Hematopoietic multipotent progenitor cell treated with erythropoietin and hydrocortisone succinate and interleukin-3 and kit ligand, for 17 days (in vitro differentiated cells): ENCODE results near the gene CHRNA4.
"Not testable (repeated sequence)": the region's sequence is repeated elsewhere in the genome, so short reads cannot be mapped to it uniquely, and the experiment has no call there.

Source experiments
- DNase-seq: peaks from one replicate; pipeline ENCODE4 v3.0.0-alpha.2; 2015; ENCODE audit warnings: low spot score

CHRNA4 gene

DNA sequence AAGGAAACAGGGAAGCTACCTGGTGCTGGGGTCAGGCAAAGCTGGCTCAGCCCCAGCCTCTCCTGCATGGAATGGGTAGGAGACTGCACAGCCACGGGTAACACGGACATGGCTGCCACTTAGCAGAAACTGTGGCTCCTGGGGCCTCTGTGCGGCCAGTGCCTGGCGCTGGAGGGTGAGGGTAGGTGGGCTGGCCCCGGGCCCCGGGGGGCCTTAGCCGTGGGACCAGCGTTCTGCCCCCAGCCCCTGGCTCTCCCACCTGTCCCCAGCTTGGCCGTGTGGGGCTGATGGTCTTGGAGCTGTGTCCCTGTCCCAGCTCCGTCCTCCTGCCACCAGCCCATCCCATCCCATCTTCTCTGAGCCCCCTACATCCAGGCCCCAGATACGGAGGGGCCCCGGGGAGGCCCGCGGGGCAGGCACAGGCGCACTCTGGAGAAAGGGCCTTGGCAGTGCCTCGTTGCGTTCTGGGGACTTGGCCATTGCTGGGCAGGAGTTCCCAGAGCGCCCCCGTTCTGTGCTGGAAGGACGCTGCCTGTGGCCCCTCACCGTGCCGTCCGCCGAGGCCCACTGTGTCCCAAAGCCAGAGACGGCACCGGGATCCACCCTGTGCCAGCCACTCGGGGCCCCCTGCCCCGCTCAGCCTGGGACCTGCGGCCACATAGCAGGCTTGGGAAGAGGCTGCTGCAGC, 12.2 kb downstream of the CHRNA4 start:
- DNase-seq = no peak

DNA sequence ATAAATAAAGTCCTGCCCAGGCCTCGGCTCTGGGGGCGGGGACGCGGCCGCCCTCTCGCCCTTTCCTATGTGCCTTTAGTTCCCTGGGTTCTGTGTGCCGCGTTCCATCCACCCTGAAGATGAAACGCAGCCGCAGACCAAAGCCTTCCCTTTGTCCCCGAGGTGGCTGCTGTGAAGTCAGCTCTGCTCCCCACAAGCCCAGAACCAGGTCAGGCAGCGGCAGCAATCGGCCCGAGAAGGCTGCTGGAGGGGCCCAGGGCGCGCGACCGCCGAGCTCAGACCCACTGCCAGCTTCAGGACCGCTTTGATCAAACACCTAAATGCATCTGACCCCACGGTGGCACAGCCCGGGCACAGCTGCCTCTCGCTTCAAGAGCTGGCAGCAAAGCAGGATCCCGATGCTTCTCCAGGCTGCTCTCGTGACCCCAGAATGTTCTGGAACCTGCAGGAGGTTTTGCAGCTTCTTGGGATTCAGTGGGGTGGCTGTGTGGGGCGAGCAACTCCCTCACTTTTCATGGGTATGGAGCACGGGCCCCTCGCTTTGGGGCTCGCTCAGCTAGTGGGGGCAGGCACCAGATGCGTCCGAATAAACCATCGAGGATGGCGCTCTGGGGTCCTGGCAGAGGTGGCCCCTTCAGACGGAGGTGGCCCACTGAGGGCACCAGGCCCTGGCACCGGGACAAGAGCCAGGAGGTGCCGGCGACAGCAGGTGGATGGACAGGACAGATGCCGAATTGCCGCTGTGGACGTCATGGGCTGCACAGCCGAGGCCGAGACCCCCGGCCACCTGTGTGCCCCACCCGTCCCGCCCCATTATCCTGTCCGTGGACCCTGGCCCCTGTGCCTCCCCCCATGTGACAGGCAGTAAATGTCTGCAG, 13.0 kb downstream of the CHRNA4 start:
- DNase-seq = no peak

DNA sequence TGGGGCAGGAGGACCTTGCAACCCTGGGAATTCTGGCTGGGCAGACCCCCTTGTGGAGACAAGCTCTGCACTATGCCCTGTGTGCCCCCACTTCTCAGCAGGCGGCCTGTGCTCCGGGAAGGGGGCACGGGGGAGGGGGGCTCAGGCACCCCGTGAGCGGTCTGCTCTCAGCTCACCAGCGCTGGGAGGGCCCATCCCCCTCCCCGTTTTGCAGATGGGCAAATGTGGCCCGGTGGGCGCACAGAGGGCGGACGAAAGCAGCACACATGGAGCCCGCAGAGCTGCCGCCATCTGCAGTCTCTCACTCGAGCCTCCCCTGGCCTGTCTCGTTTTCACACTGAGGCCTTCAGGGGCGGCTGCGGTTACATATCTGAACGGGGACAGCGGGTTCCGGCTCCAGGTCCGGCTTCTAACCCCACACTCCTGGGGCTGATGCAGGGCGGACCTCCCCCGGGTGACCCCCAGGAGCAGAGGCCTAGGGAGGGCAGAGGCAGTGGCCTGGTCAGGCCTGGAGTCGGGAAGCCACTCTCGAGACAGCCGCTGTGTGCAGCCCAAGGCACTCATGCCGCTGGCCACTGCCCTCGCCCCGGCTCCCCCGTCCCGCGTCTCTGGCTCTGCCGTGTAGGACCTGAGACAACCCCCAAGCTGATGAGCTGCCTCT, 13.9 kb downstream of the CHRNA4 start:
- no peak for DNase-seq

DNA sequence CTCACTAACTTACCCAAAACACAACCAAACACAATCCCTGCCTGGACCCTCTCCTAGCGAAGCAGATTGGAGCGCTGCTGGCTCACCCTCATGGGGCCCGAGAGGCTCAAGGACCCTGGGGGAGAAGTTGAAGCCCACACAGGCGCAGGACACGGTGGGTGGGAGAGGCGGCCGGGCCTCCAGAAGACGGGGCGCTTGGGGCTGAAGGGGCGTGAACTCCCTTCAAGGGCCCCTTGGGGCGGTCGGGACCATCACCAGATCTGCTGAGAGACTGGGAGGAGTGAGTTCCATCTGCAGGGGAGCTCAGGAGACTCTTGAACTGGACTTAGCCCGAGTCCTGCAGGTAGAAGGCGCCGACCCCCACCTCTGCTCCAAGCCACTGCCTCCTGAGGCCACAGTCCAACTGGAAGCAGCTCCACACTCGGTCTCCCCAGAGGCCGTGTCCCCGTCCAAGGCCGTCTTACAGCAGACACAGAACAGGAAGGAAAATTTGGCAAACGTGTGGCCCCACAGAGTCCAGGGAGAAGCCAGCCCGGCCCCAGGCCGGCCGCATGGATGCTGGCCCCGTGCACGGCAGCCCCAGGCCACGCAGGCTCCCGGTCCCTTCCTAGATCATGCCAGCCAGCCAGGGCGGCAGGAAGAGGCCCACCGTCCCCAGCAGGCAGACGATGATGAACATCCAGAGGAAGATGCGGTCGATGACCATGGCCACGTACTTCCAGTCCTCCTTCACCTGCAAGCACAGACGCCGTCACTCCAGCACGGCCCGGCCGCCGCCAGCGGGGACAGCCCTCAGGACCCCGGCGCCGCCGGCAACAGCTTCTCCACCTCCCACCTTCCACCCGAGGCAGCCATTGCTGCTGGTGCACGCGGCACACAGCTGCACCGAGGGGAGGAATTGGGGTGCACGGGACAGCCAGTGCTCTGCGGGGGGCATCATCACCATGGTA, 14.7 kb downstream of the CHRNA4 start:
- DNase-seq = no peak

DNA sequence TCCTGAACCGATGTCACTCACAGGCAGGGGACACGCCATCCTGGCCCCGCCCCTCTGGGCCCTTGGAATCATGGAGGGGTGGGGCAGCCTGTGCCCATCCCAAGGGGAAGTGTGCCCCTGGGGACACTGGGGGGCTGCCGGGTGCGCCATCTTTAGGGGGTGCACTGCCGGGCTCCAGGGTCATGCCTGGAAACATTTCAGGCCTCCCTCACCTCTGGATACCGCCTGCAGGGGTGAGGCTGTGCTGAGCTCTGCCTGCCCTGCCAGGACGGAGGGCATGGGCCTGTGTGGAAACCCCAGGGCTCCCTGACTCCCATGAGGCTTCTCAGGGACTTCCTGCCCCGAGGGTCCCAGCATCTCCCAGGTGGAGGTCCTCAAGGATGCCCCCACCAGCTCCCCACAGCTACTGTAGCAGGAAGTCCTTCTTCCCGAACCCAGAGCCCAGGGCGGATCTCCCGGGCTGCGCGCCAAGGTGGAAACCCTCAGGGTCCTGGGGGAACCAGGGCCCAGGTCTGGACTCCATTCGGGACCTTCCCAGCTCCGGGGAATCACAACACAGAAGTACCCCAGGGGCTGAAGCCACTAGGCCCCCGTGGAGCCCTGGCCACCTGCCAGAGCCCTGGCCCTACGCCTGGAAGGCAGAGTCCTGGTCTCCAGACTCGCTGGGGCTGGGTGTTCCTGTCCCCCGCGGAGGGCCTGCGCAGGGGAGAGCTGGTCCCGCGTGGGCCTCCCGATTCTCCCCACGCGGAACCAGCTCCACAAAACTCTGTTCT, 15.6 kb downstream of the CHRNA4 start:
- DNase-seq = no peak

DNA sequence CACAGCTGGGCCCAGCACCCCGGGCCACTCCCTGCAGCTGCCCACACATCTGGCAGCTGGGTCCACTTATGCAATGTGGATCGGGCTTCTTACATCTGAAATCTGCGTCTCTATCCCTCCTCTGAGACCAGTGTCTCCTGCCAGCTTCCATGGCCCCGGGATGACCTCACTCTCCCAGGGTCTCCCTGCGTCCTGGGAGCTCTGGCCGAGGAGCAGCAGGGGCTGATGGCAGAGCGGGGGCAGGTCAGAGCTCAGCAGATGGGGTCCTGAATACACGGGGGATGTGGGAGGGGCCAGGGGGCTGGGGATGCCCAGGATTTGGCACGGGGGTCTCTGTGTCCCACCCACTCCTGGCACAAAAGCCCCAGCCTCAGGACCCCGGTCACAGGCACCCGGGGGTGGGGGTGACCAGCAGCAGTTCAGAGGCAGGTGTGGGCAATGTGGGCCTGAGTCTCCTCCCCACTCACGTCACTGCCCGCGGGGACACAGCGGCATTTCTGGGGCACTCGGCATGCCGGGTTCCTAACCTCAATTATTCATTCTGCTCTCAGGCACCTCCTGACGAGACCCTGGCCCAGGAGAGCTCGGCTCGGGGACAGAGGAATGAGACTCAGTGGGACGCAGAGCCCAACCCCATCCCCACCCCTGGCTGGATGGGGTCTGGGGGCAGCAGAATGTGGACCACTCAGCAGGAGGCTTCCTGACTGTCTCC, 16.4 kb downstream of the CHRNA4 start:
- DNase-seq = no peak

DNA sequence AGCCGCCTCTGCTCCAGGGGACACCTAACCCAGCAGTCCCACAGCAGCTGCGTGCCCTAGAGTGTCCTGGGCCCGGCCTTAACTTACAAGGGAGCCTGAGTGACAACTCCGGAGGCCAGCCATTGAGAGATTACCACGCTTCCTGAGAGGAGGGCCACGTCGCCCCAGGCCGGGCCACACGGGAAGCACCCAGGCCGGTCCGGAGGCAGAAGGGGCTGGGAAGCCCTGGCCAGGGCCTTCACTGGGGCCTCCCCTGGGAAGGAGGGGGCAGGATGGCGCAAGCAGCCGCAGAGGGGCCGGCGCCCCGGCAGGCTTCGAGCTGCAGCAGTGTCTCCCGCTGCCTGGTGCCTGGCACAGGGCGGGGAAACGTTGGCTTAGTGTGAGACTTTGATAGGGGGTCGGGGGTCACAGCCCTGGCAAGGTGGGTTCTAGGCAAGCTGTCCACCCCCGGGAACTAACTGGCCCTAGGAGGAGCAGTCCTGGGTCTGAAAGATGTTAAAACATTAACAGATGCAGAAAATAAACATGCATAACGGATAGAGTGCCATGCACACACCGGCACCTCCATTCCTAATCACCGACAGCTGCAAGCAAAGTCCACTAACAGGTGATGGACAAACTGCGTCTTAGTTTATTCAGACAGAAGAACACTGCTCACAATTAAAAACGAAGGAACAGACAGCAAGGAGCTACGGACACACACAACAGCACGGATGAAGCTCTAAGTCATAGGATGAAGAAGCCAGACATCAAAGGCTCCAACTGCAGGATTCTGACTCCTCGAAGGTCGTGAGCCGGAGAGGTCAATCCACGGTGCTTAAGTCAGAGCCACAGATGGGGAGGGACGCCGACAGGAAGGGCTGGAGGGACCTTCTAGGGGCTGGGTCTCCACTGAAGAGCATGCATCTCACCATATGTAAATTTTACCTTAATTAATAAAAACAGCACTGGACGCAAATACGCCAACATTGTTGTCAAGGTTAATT, 17.4 kb downstream of the CHRNA4 start:
- DNase-seq = no peak

DNA sequence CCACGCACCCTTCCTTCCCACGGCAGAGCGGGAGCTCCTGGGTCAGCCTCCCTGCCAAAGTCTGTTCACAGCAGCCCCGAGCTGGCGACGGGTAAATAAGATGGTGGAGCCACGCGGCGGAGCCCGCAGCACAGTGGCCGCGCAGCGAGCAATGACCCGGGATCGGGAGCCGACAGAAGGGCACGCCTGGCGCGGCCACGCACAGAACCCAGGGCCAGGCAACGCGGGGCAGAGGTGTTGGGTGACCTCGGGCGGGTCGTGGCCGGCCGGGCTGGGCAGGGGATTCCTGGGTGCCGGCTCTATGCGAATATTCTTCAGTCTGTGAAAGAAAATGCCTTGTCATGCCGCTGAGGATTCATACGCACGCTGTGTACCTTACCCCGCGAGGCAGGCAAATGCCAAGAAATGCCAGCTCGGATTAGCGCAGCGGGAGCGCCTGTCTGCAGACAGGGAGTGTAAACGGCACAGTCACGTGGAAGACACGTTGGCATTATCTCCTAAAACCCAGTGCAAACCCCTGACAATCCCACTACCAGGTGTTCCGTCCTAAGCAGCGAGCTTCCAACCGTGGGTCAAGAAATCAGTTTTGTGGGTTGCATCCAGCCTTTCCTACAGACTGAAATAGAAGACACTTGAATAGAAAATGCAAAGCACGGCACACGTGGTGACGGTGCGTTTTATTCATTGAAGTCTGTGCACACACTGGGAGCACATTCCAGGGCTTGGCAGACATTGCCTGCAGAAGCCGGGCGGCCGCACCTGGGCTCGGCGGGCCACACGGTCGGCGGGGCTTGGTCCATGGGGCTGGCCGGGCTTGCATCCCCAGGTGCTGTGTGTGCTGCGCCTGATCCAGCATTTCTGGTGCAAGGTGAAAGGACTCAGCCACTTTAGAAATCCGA, 18.3 kb downstream of the CHRNA4 start:
- no peak for DNase-seq

DNA sequence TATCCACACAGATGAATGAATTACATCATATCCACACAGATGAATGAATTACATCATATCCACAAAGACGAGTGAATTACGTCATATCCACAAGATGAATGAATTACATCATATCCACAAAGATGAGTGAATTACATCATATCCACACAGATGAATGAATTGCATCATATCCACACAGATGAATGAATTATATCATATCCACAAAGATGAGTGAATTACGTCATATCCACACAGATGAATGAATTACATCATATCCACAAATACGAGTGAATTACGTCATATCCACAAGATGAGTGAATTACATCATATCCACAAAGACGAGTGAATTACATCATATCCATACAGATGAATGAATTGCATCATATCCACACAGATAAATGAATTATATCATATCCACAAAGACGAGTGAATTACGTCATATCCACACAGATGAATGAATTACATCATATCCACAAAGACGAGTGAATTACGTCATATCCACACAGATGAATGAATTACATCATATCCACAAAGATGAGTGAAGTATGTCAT, 20.9 kb downstream of the CHRNA4 start:
- not testable (repeated sequence) for DNase-seq

DNA sequence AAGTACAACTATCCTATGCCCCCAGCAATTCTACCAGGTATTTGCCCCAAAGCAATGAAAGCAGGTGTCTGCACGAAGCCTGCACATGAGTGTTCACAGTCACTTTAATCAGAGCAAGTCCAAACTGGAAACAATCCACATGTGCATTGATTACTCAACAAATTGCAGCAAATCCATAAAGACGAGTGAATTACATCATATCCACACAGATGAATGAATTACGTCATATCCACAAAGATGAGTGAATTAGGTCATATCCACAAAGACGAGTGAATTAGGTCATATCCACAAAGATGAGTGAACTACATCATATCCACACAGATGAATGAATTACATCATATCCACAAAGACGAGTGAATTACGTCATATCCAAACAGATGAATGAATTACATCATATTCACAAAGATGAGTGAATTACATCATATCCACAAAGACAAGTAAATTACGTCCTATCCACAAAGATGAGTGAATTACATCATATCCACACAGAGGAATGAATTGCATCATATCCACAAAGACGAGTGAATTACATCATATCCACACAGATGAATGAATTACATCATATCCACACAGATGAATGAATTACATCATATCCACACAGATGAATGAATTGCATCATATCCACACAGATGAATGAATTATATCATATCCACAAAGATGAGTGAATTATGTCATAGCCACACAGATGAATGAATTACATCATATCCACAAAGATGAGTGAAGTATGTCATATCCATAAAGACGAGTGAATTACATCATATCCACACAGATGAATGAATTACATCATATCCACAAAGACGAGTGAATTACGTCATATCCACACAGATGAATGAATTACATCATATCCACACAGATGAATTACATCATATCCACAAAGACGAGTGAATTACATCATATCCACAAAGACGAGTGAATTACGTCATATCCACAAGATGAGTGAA, 21.7 kb downstream of the CHRNA4 start:
- not testable (repeated sequence) for DNase-seq

DNA sequence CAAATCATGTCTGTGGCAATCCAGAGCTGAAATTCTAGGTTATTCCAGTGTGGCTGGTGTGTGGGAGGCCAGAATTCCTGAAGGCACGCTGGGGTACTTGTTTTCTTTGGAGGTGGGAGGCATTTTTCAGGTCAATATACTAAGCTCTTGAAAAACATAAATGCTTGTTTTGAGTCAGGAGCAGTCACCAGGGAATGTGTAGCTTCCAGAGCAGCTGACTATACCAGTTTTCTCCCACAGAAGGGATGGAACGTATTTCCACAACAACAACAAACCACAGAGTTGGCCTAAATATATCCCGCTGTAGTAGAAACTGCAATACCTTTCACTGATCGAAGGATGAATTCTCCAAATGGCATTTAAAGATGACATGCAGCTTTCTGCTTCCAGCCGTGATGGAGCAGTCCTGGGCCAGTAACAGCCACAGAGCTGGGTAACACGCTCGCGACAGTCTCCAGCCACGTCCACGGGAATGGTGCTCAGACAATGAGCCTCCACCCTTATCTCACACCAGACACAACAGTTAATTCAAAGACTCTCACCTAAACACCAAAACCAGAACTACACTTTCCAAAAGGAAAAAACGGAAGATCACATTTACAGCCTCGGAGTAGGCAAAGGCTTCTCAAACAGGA, 23.2 kb downstream of the CHRNA4 start:
- no peak for DNase-seq

DNA sequence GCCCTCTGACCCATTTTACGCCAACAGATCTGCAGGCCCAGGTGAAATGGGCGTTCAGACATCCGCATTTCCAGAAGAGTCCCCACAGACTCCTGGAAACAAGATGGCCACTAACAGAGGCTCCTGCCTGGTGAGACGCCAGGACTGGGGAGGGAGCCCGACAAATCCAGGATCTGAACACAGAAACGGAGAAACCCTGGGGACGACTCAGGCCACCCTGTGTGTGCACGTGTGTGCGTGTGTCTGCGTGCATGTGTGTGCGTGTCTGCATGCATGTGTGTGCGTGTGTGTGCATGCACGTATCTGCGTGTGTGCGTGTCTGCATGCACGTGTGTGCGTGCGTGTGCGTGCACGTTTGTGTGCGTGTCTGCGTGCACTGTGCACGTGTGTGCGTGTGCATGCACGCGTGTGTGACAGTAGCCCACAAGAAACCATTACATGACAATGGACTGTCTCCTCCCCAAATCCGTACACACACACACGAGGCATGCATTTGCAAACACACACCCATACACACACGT, 24.9 kb downstream of the CHRNA4 start:
- DNase-seq = no peak

DNA sequence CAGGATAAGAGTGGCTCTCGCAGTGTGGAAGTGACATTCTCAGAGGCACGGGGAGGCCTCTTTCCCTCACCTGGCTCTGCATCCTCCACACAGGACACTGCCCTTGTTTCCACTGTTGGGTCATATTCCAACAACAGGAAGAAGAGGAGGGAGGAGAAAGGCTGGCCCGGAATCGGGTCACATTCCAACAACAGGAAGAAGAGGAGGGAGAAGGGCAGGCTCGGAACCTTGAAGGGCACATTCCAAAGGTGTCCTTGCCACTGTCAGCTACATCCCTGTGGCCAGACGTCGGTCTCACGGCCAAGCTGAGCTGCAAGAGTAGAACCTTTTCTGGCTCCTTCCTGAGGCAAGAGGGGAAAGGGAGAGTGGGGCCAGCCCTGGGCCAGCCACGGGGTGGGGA, 25.4 kb downstream of the CHRNA4 start:
- DNase-seq = no peak

DNA sequence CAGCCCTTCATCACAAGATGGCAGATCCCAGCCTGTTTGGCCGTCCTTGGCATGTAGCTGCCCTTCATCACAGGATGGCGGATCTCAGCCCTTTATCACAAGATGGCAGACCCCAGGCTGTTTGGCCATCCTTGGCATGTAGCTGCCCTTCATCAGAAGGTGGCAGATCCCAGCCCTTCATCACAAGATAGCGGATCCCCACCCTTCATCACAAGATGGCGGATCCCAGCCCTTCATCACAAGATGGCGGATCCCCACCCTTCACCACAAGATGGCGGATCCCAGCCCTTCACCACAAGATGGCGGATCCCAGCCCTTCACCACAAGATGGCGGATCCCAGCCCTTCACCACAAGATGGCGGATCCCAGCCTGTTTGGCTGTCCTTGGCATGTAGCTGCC, 26.1 kb downstream of the CHRNA4 start:
- not testable (repeated sequence) for DNase-seq

DNA sequence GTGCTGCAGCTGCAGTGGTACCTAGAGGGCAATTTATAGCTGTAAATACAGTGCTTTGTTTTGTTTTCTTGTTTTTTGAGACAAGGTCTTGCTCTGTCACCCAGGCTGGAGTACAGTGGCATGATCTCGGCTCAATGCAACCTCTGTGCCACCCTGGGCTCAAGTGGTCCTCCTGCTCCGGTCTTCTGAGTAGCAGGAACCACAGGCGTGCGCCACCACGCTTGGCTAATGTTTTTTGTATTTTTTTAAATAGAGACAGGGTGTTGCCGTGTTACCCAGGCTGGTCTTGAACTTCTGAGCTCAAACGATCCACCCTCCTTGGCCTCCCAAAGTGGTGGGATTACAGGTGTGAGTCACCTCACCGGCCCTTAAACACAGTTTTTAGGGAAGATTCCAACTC, 26.8 kb downstream of the CHRNA4 start:
- DNase-seq = no peak
